Stimulated activated CD8-positive, alpha-beta memory T cell treated with anti-CD3 and anti-CD28 coated beads, Interleukin-7, amount 100 ng/mL, for 4 hours (primary cell): ENCODE data around the gene POLR2F.

ENCODE experiments used
- DNase-seq, 2 donors: peaks; one replicate each; pipeline ENCODE4 v3.0.0-alpha.2; 2020; ENCODE audit warnings: low read depth in 2 of 2

Gene POLR2F

DNA sequence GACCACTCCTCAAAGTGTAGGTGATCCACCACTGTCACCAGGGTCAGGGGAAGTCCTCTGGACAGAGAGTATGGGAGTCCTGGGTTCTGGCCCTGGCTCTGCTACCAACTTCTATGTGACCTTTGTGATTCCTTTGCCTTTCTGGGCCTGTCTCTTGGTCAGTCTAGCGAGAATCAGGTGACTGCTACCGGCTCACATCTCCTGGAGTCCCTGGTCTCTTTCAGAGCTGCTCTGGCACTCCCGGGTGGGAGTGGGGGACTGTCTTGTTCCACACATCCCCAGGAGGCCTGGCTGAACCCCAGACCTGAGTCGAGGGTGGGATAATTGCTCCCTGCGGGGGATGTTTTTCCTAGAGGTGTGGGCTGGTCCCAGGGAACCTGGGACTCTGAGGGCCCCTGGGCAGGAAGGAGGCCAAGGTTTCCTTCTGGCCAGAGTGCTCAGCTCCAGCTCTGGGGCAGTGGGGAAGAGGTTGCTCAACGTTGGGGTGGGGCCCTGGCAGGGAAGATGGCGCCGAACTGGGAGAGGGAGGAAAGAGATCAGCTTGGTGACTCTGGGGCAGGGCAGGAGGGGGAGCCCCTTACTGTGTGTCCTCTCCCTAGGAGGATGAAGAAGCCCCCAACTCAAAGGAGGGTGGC, 28.8 kb downstream of the POLR2F start:
- DNase-seq, result no peak

DNA sequence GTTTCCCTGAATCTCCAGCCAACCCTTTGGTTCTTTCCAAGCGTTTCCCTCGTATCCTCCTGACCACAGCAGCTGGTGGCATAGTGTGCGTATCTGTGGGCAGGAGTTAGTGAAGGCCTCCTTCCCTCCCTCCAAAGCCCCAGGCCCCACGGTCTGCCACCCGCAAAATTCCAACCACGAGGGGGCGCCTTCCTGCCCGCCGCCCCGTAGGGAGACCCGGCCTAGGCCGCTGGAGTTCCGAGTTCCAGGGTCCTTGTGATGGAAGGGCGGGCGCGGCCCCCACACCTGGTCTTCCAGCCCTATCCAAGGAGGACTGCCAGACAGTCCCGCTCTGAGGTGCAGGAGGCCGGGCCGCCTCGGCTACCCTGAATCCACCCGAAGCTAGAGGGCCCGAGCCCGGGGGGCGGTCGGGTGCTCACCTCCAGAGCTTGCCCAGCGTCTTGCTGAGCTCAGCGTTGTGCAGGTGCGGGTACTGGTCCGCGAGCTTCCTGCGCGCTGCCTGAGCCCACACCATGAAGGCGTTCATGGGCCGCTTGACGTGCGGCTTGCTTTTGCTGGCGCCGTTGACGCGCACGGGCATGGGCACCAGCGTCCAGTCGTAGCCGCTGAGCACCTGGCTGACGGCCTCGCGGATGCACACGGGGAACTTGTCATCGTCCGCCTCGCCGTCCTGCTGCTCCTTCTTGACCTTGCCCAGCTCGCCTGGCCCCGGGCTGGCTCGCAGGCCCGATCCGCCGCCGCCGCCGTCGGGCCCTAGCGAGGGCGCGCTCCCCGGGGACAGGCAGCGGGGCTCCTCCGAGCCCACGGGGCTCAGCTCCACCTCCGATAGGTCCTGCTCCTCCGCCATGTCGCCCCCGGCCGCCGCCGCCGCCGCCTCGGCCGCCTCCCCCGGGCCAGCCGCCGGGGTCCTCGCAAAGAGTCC, 29.7 kb downstream of the POLR2F start:
- no peak for DNase-seq

DNA sequence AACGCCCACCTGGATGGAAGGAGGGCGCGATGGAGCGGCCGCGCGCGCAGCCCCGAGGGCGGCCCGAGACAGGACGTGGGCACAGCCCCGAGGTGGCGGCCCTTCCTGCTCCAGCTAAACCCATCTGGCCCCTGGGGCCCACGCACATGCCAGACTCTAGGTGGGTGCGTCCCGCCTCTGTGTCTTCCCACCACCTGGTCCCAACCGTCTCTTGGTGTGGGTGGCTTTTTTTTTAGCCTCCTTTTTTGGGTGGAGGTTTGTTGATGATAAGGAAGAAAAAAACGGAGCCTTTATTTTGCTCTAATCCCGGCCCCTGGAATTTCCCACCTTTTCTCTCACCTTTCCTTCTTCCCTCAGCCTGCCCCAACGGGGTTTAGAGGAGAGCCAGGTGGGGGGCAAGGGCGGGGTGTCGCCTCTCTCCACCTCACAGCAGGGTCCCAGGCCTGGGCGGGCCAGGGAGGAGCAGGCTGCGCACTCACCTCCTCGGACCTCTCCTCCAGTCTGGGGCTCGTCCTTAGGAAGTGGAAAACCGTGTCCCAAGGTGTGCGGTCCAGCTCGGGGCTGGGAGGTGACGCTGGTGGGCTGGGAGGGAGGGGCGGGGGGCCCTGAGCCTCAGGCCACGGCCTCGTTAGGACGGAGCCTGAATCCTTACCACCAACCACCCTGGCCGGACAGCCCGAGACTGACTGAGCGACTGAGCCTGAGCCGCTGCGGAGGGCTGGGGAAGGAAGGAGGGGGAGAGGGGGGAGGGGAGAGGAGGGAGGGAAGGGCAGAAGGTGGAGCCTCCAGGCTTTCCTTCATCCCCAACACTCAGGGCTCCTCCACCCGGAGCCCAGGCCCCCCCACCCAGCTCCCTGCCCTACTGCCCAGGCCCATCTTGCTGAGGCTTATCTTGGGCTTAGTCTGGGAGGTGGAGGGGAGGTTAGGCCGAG, 30.6 kb downstream of the POLR2F start, which contains the start of gene SOX10:
TSS of gene SOX10 (minus strand) at position 696 of the 932 bp plus-strand sequence. CDS start 771 bp downstream, outside the sequence.
- DNase-seq, result no peak

- DNase-seq, result no peak
These were observed 31.6 kb downstream of the POLR2F start for GRCh38 chr22:37985050-37985585.

GRCh38 chr22:37985751-37986281, 32.3 kb downstream of the POLR2F start:
- no peak for DNase-seq

DNA sequence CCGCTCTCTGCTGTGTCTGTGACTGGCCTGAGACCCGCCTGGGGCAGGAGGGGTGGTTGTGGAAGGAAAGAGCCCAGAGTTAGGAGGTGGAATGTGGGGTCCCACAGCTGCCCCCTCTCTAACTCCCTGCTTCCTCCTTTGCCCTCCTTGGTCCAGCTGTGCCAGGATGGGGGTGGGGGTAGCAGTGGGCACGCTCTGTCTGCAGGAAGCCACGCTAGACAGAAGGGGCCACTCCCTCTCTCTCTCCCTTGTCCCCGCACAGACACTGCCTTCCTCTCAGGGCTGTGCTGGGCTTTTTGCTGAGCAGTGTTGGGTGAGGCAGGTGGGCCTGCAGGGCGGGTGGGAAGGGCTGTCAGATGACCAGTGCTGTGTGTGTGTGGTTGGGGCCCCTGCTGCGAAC, 32.9 kb downstream of the POLR2F start:
- no peak for DNase-seq

DNA sequence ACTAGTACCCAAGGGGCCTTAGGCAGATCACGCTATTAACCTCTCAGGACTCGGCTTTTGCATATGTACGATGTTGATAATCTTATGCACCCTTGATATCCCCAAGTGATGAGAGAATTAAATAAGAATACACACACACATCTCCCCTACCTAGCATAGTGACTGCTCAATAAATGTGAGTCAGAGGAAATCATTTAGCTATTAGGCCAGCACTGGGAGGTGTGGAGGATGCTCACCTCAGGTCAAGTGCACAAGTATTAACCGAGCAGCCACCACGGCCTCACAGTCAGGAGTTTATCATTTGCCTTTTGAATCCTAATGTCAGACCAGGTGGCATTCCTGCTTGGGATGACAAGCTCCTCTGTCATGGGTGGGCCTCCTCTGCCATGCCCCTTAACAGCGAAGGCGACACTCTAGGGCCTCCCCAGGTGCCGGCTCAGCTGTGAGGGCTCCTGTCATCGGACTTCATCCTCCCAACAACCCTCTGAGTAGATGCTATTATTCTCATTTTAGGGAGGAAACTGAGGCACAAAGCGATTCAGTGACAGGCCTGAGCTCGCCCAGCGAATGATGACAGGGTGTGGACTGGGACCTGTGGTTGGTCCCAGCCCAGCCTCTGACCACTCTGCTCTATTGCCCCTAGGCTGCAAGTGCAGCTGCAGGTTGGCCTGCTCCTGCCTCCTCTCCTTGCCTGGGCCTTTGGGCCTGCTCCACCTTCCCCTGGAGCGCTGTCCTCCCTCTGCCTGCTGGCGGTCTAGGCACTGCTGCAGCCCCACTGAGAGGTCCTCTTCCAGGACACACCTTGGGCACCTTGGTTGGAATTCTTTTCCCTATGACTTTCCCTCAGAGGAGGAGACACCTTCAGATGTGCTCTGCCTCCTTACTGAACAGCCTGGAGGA, 35.9 kb downstream of the POLR2F start:
- no peak for DNase-seq

GRCh38 chr22:37990301-37990700, 36.8 kb downstream of the POLR2F start:
- DNase-seq, result no peak

DNA sequence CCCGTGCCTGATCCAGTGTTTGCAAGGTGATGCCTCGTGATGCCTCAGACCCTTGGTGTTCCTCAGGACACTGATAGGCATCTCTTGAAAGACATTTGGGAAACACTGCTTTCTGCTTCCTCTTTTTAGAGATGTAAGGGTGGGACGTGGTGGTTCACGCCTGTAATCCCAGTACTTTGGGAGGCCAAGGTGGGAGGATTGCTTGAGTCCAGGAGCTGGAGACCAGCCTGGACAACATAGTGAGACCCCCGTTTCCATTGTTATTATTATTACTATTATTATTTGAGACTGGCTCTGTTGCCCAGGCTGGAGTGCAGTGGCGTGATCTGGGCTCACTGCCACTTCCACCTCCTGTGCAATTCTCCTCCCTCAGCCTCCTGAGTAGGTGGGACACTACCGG, 37.4 kb downstream of the POLR2F start:
- no peak for DNase-seq

- no peak for DNase-seq
These were observed 38.4 kb downstream of the POLR2F start for GRCh38 chr22:37991731-37992442.

GRCh38 chr22:37994049-37994448, 40.5 kb downstream of the POLR2F start:
- peak in 1 of 2 donors; percentile 19 for DNase-seq

DNA sequence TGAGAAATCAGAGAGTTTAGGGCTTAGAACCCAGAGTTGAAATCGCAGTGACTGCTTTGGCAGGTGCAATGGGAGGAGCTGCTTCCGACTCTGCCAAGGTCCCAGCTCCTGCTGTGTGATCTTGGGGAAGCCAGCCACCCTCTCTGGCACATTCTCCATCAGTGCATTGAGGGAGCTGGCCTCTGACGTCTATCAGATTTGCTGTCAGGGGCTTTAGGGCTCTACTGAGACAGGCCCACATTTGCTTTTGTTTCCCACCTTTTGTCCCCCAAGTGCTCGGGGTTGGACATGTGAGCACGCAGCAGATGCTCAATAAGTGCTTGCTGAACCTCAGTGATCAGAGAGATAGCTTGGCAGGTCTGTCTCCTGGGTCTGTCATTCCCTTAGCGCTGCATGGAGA, 41.5 kb downstream of the POLR2F start:
- DNase-seq, result no peak

- no peak for DNase-seq
These were observed 42.0 kb downstream of the POLR2F start for GRCh38 chr22:37995460-37995859.

- DNase-seq, result no peak
These were observed 42.6 kb downstream of the POLR2F start for GRCh38 chr22:37996079-37996478.

DNA sequence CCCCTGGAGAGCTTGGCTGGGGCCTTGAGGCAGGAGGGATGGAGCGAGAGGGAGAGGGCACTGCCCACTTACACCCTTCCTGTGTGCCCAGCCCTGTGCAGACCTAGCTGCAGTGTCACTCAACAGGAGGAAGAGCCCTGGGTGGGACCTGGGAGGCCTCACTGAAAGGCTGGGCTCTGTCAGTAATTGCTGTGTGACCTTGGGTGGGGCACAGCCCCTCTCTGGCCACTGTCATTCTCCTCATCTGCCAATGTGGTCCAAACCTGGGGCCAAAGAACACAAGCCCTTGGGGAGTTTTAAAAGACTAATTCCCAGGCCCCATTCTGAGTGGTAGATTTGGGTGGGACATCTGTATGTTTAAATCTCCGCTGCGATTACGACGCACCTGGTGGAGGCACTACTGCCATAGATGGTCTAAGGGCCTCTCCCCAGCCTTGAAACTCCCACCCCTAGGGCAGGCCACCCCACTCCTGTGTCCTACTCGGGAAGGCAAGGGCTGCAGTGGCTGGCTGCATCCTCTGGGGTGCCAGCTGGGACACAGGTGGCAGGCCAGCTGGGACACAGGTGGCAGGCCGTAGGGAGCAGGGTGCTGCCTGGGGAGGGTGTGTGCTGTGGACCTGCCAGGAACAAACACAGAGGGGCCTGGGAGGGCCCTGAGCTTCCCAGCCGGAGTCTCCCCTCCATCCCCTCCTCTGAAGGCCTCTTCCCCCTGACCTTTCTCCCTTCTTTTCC, 43.2 kb downstream of the POLR2F start:
- DNase-seq, result no peak

- no peak for DNase-seq
These were observed 45.0 kb downstream of the POLR2F start for GRCh38 chr22:37998543-37998942.

GRCh38 chr22:37999236-37999635, 45.7 kb downstream of the POLR2F start:
- no peak for DNase-seq

- DNase-seq, result no peak
These were observed 46.3 kb downstream of the POLR2F start for GRCh38 chr22:37999640-38000272.

DNA sequence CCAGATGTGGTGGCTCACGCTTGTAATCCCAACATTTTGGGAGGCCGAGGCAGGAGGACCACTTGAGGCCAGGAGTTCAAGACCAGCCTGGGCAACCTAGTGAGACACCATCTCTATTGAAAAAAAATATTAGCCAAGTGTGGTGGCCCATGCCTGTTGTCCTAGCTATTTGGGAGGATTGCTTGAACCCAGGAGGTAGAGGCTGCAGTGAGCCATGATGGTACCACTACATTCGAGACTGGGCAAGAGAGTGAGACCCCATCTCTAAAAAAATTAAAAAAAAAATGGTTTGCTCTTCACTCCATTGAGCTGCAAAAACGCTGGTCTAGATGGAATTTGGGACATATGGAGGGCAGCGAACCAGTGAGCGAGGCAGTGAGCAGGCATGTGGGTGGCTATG, 52.4 kb downstream of the POLR2F start:
- DNase-seq, result no peak
